Adrenal gland (tissue), 12 donors: ENCODE measurements around the gene ANO4. TPM values are rescaled to one million over a fixed set of nuclear protein-coding genes. Genes with fewer than 3 reads are reported as not detected.

Source experiments
- DNase-seq, 7 donors: peaks; one replicate each; pipeline ENCODE4 v3.0.0-alpha.2; 2019 to 2020
- H3K27ac ChIP-seq, 5 donors: fragments of 200-600 bp; sonication (generic) in 4 of 5; 1 replicate in 3 of 5; 2 replicates in 2 of 5; pipeline versions ENCODE4 v1.5.1 to v1.8.0; 2016 to 2020; ENCODE audit warnings: mild to moderate bottlenecking in 1 of 5
- H3K27me3 ChIP-seq: fragments of 200-600 bp; 2 replicates; pipeline ENCODE4 v1.8.0; 2021
- H3K36me3 ChIP-seq, 2 donors: fragments of 200-600 bp; replicated peaks in 1 of 2; 1 replicate in 1 of 2; 2 replicates in 1 of 2; pipeline versions ENCODE4 v1.5.1 to v1.8.0; 2018 to 2022
- H3K4me1 ChIP-seq, 2 donors: fragments of 200-600 bp; replicated peaks in 1 of 2; 1 replicate in 1 of 2; 2 replicates in 1 of 2; pipeline versions ENCODE4 v1.5.1 to v1.8.0; 2018 to 2021
- H3K4me3 ChIP-seq, 4 donors: fragments of 200-600 bp; sonication (generic) in 3 of 4; one replicate each; pipeline ENCODE4 v1.5.1; 2016 to 2018
- H3K9me3 ChIP-seq, 3 donors: fragments of 200-600 bp; sonication (generic) in 1 of 3; replicated peaks in 1 of 3; 1 replicate in 2 of 3; 2 replicates in 1 of 3; pipeline versions ENCODE4 v1.5.1 to v1.8.0; 2016 to 2021
- POLR2A ChIP-seq, 2 donors: fragments of 450-650 bp; IDR thresholded peaks; one replicate each; pipeline ENCODE4 v1.6.1; 2017; ENCODE audit warnings: antibody characterized with exemption in 2 of 2, mild to moderate bottlenecking in 2 of 2, moderate library complexity in 1 of 2
- WGBS, 4 donors: extraction: QIAGEN DNeasy Blood & Tissue Kit in 2 of 4; methylation state at CpG; one replicate each; pipeline versions ENCODE4 v1.1.5 to v1.1.7; 2013 to 2017; 5-methylcytosine and 5-hydroxymethylcytosine counted together
- intact Hi-C, 2 donors: fragments of 100-400 bp; cut with DNase I; formaldehyde crosslinking; loops; one replicate each; pipeline versions ENCODE4 v1.14.1 to v1.15.0; 2022 to 2023
- polyA plus RNA-seq, 3 donors: library from polyadenylated mRNA; stranded (reverse); fragments of 200-250 nt in 2 of 3; fragments of 350-450 nt in 1 of 3; fragmentation: Illumina TruSeq in 1 of 3; extraction: RNeasy Lipid Tissue Mini Kit (QIAGEN cat#74804) in 1 of 3; gene quantifications; one replicate each; pipeline ENCODE4 v1.2.3, GENCODE V29; 2013 to 2014
- total RNA-seq, 9 donors: library from RNA; depleted of rRNA in 4 of 9; stranded (reverse); fragments of >200 nt in 4 of 9; fragments of 120-200 nt in 1 of 9; fragmentation: NEBNext Ultra II Directional in 1 of 9; extraction: Animal tissue kit (Norgen Biotek cat#: 25700) in 1 of 9; gene quantifications; one replicate each; pipeline versions ENCODE4 v1.1.0 to v1.2.4, GENCODE V29; 2013 to 2023
- TF ChIP-seq, protein P1 (sequence below), 6 experiments: fragments of 450-650 bp in 4 of 6; fragments of 200-600 bp in 2 of 6; sonication (generic) in 1 of 6; IDR thresholded peaks; 1 replicate in 5 of 6; 2 replicates in 1 of 6; pipeline versions ENCODE4 v1.5.1 to v1.8.0; 2016 to 2021; ENCODE audit warnings: antibody characterized with exemption in 6 of 6, mild to moderate bottlenecking in 2 of 6, moderate library complexity in 1 of 6
- donor health status: healthy with polysubstance abuse.
- donor health status: Bipolar disorder and iron deficiency.
- donor health status: DM: yes; HTN: yes; CAD: no.
- donor health status: DM: no; HTN: no; CAD: no.
- donor health status: DM: no; HTN: no; CAD: no.
- donor health status: DM: yes; HTN: yes; CAD: no.

The ANO4 gene
- total and polyA plus RNA-seq, 12 donors: 5.6 to 37.4 (median 10.2) TPM

DNA sequence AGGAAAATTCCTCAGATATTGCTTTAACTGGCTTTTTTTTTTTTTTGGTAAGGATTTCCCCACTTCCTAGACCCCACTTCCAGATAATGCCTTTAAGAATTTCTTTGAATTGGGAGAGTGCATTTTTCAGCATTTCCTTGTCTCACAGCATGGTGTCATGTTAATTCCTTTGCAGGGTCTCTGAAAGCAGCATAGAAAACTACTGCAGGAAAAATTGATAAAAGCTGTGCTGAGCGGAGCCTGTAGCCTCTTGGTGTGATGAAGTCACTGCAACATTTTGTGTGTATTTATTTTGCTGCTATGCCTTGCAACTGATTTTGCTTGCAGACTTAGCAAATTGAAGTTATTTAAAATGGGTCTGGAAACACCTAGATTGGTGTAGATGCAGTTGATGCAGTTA, 2.7 kb downstream of the ANO4 start:
- WGBS, 4 donors: 50 to 88% (median 69%) methylated on average over 1 of the region's 1 CpG

DNA sequence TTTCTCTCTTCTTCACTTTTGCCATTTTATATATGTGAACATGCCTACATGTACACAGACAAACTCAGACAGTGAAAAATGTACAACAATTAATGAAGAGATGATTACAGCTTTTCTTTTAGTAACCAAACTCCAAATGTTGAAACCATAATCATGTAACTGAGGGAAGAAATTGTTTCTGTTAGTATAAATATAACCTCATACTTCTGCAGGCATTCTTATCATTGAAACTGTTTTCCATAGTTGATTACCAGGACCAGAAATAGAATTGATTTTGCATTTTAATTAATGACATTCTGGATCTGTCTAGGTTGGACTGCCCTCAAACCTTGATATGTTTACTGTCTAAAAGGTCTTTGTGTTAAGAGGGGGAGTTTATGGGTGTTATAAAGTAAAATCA, 3.2 kb downstream of the ANO4 start:
- no peaks in the 10 kb centered on the region for H3K4me1 ChIP-seq
- H3K4me3 ChIP-seq: no peak overlapping the region
- H3K27me3 ChIP-seq: no peaks in the 10 kb centered on the region
- no peak for DNase-seq
- H3K27ac ChIP-seq: no peak overlapping the region
- H3K36me3 ChIP-seq: no peaks in the 10 kb centered on the region
- no peaks in the 10 kb centered on the region for H3K9me3 ChIP-seq
- intact Hi-C loops: no loop called here
- TF ChIP-seq, protein P1, sequence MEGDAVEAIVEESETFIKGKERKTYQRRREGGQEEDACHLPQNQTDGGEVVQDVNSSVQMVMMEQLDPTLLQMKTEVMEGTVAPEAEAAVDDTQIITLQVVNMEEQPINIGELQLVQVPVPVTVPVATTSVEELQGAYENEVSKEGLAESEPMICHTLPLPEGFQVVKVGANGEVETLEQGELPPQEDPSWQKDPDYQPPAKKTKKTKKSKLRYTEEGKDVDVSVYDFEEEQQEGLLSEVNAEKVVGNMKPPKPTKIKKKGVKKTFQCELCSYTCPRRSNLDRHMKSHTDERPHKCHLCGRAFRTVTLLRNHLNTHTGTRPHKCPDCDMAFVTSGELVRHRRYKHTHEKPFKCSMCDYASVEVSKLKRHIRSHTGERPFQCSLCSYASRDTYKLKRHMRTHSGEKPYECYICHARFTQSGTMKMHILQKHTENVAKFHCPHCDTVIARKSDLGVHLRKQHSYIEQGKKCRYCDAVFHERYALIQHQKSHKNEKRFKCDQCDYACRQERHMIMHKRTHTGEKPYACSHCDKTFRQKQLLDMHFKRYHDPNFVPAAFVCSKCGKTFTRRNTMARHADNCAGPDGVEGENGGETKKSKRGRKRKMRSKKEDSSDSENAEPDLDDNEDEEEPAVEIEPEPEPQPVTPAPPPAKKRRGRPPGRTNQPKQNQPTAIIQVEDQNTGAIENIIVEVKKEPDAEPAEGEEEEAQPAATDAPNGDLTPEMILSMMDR (IDR thresholded peaks at IDR 0.05): no peak
- TF ChIP-seq POLR2A (IDR thresholded peaks at IDR 0.05): no peak

More for the DNA sequence above, 2.7 kb downstream of the ANO4 start:
- intact Hi-C loops: no loop called here
- no peak overlapping the region for H3K27ac ChIP-seq
- no peak for TF ChIP-seq POLR2A (IDR thresholded peaks at IDR 0.05)
- TF ChIP-seq, protein P1 (IDR thresholded peaks at IDR 0.05): no peak
- no peak for DNase-seq
- H3K4me3 ChIP-seq: no peak overlapping the region
- H3K9me3 ChIP-seq: no peaks in the 10 kb centered on the region
- no peaks in the 10 kb centered on the region for H3K4me1 ChIP-seq
- no peaks in the 10 kb centered on the region for H3K36me3 ChIP-seq
- H3K27me3 ChIP-seq: no peaks in the 10 kb centered on the region

DNA sequence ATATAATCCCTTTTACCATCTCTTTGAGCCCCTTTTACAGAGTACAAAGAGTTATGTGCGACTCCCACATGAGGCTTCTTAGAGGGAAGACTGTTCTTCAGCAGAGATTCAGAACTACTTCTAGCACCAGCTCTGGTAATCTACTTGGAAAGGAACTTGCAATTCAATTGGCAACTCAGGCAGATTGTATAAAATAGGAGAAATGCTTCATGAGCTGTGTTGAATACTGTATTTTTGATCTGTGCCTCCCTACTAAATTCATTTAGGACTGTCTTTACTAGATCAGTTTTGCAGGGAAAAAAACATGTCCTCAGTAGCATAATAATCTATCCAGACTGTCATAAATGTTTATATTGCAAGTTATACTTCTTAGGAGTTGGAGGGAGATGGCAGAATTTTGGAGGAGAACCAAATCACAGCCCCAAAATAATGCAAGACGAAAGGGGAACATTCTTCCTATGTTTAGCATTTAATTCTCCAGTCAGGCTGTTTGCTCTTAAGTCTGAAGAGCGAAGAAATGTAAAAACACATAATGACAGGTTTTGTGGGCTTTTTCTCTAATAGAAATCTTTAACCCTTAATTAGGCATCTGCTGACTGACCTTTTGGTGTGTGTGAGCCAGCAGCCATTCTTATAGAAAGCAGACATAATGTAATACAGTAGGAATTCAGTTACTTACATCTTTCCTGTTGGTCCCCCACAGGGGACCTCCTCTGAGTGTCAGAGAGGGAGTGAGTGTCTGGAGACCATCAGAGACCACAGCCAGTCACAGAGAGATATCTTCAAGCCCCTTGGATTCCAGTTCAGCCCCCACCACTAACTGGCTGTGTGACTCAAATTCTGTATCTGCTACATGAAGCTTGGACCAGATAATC, 3.9 kb downstream of the ANO4 start:
- no peak overlapping the region for H3K4me3 ChIP-seq
- no peaks in the 10 kb centered on the region for H3K27me3 ChIP-seq
- 58 to 76% (median 70%) methylated on average over 3 of the region's 3 CpGs for WGBS, 4 donors
- intact Hi-C loops: no loop called here
- TF ChIP-seq POLR2A (IDR thresholded peaks at IDR 0.05): no peak
- no peaks in the 10 kb centered on the region for H3K4me1 ChIP-seq
- no peak overlapping the region for H3K27ac ChIP-seq
- no peaks in the 10 kb centered on the region for H3K9me3 ChIP-seq
- no peak for DNase-seq
- no peaks in the 10 kb centered on the region for H3K36me3 ChIP-seq

- H3K9me3 ChIP-seq: no peaks in the 10 kb centered on the region
- TF ChIP-seq, protein P1 (IDR thresholded peaks at IDR 0.05): no peak
- no peak for TF ChIP-seq POLR2A (IDR thresholded peaks at IDR 0.05)
- no peaks in the 10 kb centered on the region for H3K27me3 ChIP-seq
- no peaks in the 10 kb centered on the region for H3K36me3 ChIP-seq
- no peaks in the 10 kb centered on the region for H3K4me1 ChIP-seq
- no peak overlapping the region for H3K4me3 ChIP-seq
- no peak overlapping the region for H3K27ac ChIP-seq
- 68 to 89% (median 83%) methylated on average over 2 of the region's 2 CpGs for WGBS, 4 donors
- intact Hi-C loops: no loop called here
- DNase-seq: no peak
Observed at GRCh38 chr12:100799770-100800169, 5.2 kb downstream of the ANO4 start.

GRCh38 chr12:100800723-100801122, 6.1 kb downstream of the ANO4 start:
- intact Hi-C loops: no loop called here
- H3K9me3 ChIP-seq: no peaks in the 10 kb centered on the region
- WGBS, 4 donors: 90 to 94% (median 93%) methylated on average over 1 of the region's 1 CpG
- no peaks in the 10 kb centered on the region for H3K27me3 ChIP-seq
- TF ChIP-seq POLR2A (IDR thresholded peaks at IDR 0.05): no peak
- TF ChIP-seq, protein P1 (IDR thresholded peaks at IDR 0.05): no peak
- H3K4me1 ChIP-seq: no peaks in the 10 kb centered on the region
- no peak overlapping the region for H3K4me3 ChIP-seq
- no peak for DNase-seq
- no peaks in the 10 kb centered on the region for H3K36me3 ChIP-seq
- H3K27ac ChIP-seq: no peak overlapping the region
